HPDE6-E6E7 (cell line): ENCODE measurements around the gene CDH11.

Experiments used
- DNase-seq: peaks from one replicate; pipeline ENCODE4 v3.0.0; 2011; ENCODE audit warnings: missing footprints; ENCODE audit errors: extremely low spot score

The CDH11 gene

DNA sequence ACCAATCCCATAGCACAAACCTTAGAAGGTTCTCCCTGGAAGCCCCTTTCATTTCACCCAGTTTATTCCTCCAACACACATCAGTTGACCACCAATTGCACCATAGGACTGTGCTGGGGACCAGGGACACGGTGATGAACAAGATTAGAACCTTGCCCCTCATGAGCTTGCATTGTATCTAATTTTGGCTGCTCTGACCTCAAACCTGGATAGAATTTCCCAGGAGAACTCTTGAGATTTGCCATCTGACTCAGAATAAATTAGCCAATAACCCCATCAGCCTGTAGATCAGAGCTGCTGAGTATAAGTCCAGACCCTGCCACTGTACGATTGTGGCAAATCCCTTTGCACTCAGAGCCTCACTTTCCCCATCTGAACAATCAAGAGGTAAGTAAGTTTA is 52.1 kb downstream of the CDH11 start:
- no peak for DNase-seq

DNA sequence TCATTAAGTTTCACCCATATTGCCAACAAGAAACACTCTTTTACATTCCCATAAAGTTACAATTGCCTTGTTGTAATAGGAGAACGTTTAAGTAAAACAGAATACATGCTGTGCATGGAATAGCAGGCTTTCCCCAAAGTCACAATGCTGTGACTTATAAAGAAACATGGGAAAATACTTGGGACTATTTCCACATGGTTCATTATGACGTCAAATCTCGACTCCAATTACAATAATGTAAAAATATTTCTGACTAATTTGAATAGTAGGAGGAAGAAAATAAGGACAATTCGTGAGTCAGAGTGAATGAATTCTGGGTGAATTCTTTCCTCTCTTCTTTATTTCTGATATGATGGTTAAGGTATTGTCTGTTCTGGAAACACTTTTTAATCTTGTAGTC is 52.8 kb downstream of the CDH11 start:
- no peak for DNase-seq

GRCh38 chr16:65068151-65068740 is 53.6 kb downstream of the CDH11 start:
- no peak for DNase-seq

GRCh38 chr16:65066651-65067050 is 55.2 kb downstream of the CDH11 start:
- DNase-seq = no peak

GRCh38 chr16:65065031-65065430 is 56.8 kb downstream of the CDH11 start:
- DNase-seq = no peak

DNA sequence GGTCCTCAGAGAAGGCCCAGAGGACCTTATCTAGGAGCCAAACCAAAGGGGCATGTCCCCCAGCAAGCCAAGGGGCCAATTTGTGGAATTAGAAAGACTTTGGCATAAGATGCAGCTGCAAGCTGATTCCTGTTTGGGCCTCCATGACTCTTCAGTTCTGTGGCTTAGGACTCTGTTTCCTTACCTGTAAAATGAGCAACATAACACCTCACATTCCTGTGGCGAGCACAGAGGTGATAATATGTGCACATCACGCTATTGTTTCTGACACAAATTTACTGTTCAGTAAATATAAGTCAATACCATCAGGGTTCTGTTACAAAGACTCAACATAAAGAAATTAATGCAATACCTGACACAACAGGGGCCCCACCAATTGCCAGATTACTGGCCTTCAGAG is 57.7 kb downstream of the CDH11 start:
- DNase-seq = no peak

- no peak for DNase-seq
Measured at GRCh38 chr16:65062736-65063583, 58.9 kb downstream of the CDH11 start.

DNA sequence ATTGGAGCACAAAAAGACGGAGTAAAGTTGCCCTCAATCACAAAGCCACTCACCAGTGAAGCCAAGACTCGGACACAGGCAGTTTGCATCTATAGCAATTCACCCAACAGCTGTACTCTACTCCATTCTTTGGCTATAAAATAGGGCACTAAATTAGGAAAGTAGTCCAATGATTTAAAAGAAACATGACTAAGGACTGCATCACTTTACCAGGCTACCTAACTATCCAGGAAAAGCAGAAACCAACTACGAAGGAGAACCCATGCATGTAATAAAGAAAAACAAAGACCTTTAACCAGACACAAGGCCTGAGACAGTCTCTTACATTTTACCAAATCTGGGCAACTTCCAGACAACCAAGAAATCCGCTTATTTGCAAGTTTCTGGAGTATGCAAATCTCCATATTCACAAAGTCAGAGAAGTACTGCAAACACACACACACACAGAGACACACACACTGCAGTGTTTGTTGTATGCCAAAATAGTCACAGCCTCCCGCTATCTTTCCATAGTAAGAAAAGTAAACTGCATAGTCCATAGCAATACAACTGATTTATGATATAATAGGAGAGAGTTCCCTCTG is 59.8 kb downstream of the CDH11 start:
- no peak for DNase-seq

DNA sequence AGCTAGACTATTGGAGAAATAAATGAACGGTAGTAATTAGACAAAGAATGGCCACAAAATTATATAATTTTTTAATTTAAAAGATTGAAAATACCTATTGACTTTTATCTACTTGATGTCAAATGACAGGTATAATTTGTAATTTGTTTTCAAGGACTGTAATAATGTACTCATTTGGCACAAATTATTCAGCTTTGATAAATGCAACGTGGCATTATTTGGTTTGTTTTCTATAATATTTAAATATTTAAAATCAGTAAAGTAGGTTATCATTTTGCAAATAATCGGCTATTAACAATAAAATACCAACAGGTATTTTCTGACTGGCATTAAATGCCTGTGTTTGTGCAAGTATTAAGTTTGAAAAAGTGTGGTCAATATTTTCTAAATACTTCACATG is 60.6 kb downstream of the CDH11 start:
- no peak for DNase-seq

GRCh38 chr16:65059406-65059980 is 62.4 kb downstream of the CDH11 start:
- no peak for DNase-seq

GRCh38 chr16:65057184-65057583 is 64.7 kb downstream of the CDH11 start:
- DNase-seq = no peak

DNA sequence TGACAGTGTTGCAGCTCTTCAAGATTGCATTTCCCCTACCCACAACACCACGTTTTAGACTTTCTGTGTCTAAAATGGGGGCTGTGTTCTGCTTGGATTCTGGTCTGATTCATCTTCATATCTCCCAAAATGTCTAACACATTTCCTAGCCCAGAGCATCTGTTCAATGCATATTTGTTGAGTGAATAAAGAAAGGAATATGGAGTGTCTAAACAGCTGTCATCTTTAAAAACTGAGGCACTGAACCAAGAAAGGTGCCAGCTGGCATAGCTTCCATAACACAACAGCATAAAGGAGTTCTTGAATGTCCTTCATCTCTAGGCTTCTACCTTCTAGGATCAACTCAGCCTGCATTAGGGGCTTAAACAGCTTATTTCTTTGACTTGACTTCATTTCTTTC is 67.4 kb downstream of the CDH11 start:
- no peak for DNase-seq

GRCh38 chr16:65049679-65050078 is 72.2 kb downstream of the CDH11 start:
- no peak for DNase-seq

DNA sequence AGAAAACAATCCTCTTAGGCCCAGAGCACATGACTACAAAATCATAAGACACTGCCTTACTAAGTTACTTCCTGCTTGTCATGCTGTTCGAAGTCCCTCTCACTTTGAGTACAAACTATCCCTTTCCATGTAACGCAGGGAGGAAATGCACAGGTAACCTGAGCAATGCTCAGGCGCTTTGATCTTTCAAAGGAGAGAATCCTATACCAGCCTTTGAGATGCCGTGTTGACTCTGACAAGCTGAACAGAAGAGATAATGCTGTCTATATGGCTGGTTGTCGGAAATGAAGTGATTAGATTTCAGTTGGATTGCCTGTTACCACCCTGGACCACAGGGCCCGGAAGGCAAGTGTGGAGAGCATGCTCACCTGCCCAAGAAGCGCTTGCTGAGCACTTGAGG is 75.9 kb downstream of the CDH11 start:
- DNase-seq = no peak

- DNase-seq = no peak
Measured at GRCh38 chr16:65044873-65045272, 77.0 kb downstream of the CDH11 start.

DNA sequence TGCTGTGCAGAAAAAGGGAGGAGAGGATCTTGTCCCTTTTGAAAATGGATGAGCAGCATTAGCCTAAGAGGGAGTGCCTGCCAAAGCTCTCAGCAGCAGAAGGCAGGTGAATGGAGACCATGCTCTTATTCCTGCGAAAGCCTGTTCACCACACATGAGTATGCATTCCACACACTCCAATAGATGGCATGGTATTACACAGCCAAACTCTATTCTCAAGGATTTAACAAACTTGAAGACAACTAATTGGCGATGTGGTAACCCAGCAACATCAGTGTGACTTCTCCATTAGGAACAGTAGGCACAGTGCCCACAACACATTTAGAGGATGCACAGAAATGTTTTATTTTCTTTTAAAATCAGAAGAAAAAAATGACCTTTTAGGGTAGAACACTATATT is 77.8 kb downstream of the CDH11 start:
- no peak for DNase-seq

GRCh38 chr16:65042438-65043365 is 79.2 kb downstream of the CDH11 start:
- no peak for DNase-seq

DNA sequence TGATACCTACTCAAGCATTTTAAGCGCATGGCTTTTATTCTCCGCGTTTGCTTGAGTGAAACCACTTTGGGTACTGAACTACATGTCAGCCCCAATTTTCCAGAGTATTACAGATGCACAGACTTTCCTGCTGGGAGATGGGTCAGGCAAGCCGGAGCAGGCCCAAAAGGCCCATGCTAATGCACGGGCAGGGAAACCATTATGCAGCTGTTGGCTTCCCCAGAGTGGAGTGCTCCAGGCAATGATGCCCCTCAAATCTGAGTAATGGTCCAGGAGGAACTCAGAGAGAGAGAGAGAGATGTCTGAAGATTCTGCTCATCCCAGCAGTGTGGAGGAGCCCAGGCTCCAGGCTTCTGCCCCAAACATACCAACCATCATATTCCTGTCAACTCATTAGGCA is 80.2 kb downstream of the CDH11 start:
- DNase-seq = no peak

DNA sequence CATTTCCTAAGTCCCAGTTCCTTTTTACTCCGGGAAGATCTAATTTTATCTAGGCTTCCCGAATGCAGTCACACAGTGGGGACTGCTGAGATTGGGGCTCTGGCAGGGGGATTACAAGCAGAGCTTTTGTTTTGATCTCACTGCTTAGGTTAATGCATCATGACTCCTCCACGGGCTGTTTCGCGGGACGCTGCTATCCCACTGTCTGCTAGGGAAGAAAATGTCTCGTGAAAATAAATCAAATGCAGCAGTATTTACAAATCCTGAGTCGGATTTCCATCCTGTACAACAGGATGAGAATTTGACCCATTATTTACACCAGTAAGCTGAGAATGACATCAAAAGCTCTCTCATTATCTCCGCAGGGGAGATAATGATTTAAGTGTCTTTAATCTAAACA is 83.8 kb downstream of the CDH11 start:
- no peak for DNase-seq

DNA sequence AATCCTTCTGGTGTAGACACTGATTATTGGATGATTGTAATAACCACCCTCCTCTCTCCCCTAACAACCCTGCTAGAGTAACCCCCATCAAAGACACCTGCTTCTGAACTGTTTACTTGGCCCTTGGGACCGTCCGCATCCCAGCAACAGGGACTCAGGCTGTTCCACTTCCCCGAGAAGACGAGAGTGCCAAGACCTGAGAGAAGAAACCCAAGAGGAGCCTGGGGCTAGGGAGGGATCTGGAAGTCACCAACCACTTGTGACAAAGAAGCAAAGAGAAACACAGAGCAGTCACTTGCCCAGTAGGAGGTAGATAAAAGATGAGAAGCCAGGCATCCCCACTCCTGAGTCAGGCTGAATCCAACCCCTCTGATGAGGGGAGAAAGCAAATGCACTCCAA is 84.3 kb downstream of the CDH11 start:
- DNase-seq = no peak

- no peak for DNase-seq
Measured at GRCh38 chr16:65034915-65035314, 86.9 kb downstream of the CDH11 start.

DNA sequence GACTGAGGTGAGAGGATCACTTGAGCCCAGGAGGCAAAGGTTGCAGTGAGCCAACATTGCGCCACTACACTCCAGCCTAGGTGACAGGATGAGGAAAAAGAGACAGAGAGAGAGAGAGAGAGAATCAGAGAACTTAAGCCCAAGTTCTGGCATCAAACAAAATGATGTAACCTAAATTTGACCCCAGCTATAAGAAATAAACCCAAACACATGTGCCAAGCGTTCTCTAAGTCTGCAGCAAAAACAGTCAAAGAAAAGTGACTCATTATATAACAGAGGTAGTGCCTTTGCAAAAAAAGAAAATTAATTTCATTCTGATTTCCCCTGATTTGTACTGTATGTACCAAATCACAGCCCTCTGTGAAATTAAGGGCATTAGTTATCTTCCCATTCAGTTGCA is 89.5 kb downstream of the CDH11 start:
- DNase-seq = no peak
